GM08714 (cell line): Measurements from ENCODE around the gene FAM151A.

ENCODE experiments used
- H3K4me3 ChIP-seq: fragments of 200-500 bp; sonication (Bioruptor generic); 2 replicates; pipeline ENCODE4 v1.5.1; 2014; ENCODE audit warnings: mild to moderate bottlenecking, low read length, inconsistent platforms
- ZNF274 ChIP-seq: IDR thresholded peaks from 2 replicates; pipeline ENCODE4 v1.6.1; 2012; ENCODE audit warnings: mild to moderate bottlenecking, low read depth, low read length

FAM151A gene

DNA sequence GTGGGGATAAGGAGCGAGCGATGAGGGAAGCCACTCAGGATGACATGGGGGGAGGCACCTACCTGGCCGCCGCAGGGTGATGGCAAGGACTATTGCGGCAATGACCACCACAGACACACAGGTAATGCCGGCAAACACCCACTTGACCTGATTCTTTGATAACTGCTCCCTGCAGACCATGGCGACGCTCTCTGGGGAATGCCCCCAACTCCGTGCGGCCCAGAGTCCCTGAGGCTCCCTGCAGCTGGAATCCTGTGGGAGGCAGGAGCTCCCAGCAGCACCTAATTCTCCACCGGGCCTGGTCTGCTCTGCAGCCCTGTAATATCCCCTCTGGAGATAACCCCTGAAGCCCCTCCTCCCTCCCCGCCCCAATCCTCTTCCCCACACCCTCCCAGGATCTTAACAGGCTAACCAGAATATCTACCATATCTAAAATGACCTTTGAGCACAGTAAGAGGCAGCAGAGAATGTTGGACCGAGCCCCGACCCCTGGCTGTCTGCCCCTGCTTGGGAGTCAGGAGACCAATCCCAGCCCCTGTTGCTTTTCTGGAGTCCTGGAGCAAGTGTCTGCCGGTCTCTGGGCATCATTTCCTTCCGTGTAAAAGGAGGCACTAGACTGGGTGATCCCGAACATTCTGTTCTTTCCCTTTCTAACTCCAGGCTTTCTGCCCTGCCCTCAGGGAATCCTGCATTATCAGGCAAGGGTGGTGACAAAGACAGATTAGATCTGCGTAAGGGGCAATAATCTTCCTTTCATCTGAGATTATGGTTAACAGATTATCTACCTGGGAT lies at the start of gene FAM151A:
TSS of gene FAM151A (minus strand) at position 310 of the 792 bp plus-strand sequence. CDS start at position 180, 130 bp downstream.
- no peak within 1 kb of the TSS for H3K4me3 ChIP-seq
- TF ChIP-seq ZNF274, result no peak

DNA sequence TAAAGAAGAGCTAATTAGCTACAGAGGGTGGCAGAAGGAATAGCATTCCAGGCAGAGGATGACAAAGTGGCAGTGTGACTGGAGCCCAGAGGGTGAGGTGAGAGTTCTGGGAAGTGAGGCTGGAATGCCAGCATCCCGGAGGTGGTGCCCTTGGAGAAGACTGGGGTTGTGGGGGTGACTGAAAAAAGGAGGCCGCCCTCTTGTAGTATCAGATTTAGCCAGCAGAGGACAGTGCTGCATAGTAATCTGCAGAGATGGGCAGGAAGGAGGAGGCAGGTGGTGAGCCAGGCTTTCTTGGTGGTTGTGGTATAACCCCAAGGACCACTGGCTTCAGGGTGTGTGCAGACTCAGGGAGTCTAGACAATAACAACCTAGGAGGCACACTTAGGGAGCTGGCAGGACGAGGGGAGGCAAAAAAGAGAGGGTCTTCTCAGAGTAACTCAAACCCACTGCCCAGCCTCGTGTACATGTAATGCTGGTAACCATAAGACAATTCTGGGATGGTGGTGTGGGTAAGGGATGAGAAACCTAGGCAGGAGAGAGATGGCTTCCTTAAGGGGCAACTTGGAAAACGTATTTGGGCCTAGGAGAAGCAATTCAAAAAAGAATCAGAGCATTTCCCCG lies 48.8 kb upstream of the FAM151A start:
- no peak overlapping the region for H3K4me3 ChIP-seq
- TF ChIP-seq ZNF274, result no peak

DNA sequence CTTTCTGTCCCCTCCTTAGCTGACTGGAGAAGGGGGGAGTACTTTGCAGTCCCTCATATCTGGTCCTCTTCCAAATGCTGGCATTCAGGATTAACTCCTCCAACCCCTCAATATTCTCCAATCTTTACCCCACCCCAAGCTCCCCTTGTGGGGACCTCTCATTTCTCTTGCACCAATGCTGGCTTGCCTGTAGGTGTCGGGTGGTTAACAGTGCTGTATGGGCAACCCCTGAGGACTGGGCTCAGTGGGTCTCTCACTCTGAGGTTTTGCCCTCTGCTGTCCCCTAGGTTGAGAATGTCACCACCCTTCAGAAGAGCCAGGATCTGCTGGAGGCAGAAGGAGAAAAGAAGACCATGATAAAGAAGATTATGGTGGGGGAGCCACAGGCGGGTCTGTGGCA lies 45.2 kb upstream of the FAM151A start:
- TF ChIP-seq ZNF274, result no peak
- H3K4me3 ChIP-seq, result no peak overlapping the region

DNA sequence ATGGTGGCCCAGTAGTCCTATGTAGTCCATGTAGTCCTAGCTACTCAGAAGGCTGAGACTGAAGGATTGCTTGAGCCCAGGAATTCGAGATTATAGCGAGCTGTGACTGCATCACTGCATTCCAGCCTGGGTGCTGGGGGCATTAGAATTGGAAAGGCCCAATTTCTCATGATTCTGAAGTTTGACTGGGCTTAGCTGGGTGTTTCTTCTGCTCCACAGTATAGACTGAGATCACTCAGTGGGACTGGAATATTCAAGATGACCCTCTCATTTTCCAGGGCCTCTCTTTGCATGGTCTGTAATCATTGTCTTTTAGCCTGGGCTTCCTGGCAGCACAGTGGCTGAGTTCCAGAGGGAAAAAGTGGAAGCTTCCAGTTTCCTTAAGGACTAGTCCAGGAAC lies 44.5 kb upstream of the FAM151A start:
- TF ChIP-seq ZNF274, result no peak
- H3K4me3 ChIP-seq, result no peak overlapping the region

DNA sequence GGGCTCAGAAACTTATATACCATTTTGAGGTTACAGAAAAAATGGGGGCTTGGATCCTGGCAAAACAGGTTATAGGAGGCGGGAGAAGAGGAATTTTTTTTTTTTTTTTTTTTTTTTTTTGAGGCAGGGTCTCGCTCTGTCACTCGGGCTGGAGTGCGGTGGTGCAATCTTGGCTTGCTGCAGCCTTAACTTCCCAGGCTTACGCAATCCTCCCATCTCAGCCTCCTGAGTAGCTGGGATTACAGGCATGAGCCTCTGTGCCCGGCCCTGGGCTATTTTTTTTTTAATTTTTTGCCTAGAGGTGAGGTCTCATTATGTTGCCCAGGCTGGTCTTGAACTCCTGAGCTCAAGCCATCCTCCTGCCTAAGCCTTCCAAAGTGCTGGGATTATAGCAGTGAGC lies 43.0 kb upstream of the FAM151A start:
- no peak overlapping the region for H3K4me3 ChIP-seq
- no peak for TF ChIP-seq ZNF274

DNA sequence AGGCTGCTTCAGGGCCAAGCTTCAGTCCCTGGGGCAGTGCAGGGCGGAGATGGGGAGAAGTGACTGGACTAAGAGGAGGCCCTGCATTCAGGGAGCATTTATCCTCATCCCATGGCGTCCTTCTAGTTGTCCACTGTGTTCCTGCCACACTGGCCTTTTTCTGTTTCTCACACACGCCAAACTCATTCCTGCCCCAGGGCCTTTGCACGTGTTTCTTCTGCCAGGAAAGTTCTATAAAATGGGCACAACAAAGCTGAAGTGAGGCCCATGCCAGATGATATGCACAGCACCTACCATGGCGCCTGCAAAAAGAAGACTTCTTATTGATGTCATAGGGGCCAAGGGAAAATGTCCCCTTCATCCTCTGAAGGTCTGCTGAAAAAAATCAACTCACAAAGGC lies 42.5 kb upstream of the FAM151A start:
- no peak overlapping the region for H3K4me3 ChIP-seq
- no peak for TF ChIP-seq ZNF274

DNA sequence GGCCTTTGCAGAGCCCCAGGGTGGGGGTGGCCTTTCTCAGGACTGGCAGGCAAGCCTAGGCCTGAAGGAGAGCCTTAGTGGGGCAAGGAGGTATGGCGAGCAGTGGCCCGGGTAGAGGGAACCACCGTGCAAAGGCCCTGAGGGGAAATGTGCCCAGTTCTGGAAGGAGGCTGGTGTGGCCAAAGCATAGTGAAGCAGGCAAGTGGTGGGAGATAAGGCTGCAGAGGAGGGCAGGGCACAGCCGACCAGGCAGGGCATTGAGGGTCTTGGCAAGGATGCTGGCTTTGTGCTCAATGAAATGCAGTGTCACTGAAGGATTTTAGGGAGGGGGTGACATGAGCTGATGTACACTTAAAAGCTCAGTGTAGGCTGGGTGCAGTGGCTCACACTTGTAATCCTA lies 41.0 kb upstream of the FAM151A start:
- no peak for TF ChIP-seq ZNF274
- no peak overlapping the region for H3K4me3 ChIP-seq

DNA sequence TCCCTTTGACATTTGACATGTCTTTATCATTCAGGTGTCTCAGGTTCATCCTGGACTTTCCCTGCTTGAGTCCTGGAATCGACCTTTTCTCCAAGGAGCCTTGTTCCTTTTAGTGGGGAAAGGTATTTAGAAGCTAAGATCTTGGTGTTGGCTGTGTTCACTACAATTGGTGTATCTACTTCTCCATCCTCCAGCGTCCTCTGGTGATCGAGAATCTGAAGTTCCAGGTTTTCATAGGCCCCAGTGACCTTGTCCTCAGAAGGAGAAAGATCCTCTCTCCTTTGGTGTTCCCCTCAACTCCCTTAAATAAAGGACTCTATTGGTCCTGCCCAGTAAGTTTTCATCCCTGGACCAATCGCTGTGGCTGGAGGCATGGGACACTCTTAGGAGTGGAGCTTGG lies 40.4 kb upstream of the FAM151A start:
- H3K4me3 ChIP-seq, result no peak overlapping the region
- TF ChIP-seq ZNF274, result no peak

DNA sequence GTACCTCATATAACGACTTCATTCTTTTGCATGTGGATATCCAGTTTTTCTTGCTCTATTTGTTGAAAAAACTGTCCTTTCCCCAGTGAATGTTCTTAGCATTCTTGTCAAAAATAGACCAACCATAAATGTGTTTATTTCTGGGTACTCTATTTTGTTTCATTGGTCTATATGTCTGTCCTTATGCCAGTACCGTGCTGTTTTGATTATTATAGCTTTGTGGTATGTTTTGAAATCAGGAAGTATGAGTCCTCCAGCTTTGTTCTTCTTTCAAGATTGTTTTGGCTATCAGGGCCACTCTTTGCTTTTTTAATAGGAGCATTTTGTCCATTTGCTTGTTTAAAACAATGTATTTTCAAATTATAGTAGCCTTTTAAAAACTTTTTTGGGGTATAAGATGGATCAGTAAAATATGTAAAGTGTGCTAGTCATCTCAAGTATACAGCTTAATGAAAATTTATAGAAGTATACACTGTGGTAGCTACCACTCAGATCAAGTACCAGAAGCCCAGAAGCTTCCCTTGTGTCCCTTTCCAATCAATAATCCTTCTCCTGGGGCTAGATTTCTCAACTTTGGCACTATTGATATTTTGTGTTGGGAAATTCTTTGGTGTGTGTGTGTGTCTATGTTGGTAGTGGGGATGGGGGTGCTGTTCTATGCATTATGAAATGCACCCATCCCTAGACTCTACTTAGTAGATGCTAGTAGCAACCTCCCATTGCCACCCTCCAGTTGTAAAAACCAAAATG lies 35.0 kb upstream of the FAM151A start:
- H3K4me3 ChIP-seq, result no peak overlapping the region
- no peak for TF ChIP-seq ZNF274

DNA sequence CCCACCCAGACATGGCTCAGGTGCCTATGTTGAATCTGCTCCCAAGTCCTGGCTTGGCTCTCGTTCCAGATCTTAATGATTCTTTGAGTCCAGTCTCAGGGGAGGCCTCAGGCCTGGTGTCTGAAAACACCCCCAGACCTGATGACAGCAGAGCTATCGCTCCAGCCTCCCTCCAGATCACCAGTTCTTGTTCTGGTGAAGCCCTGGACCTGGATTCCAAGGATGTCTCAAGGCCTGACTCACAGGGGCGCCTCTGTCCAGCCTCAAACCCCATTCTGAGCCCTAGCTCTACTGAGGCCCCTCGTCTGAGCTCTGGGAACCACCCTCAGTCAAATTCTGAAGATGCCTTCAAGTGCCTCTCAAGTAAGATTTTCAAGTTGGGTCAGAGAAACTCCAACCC lies 29.7 kb upstream of the FAM151A start:
- no peak overlapping the region for H3K4me3 ChIP-seq
- no peak for TF ChIP-seq ZNF274

DNA sequence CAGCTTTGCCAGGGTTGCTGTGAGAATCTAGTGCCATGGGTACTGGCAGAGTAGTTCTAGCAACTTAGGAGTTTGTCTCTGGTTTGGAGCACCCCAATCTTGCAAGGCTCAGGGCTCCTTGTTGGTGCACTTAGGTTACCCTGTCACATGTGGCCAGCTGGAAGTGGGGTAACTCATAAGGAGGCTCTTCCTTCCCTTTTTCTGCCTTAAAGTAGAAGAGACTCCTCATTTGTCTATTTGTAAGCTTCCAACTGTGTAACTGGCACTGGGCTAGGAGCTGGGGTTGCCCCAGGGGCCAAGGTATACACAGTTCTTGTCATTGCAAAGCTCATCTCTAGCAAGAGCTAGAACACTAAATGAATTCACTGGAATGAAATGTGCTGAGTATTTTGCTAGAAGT lies 28.8 kb upstream of the FAM151A start:
- TF ChIP-seq ZNF274, result no peak
- H3K4me3 ChIP-seq, result no peak overlapping the region

DNA sequence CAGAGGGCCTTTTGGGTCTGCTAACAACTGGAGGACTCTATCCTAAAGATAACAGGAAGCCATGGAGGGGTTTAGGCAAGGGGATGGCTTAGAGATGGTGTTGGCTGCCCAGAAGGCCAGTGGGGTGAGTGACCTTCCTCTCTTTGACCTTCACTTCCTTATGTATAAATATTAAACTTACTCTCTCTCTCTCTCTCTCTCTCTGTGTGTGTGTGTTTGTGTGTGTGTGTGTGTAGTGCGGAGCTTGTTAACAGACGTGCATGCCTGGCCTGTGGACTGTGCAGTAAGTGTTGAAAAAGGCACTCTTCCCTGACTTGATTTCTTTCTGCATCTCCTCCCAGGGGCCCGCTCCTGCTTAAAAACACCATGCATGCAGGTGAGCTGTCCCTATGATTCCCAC lies 28.3 kb upstream of the FAM151A start:
- no peak overlapping the region for H3K4me3 ChIP-seq
- TF ChIP-seq ZNF274, result no peak

DNA sequence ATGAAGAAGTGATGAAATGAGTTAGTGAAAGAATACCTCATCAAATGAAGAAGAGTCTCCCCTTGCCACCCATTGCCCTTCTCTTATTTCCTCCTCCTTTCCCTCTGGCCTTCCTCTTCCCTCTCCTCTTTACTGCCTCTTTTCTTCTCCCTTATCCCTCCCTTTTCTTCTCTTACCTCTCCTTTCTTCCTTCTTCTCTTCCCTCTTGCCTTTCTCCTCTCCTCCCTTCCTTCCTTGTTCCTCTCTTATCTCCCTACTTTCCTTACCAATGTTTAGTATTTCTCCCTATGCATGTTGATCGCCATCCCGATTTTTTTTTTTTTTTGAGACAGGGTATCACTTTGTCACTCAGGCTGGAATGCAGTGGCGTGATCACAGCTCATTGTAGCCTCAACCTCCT lies 27.1 kb upstream of the FAM151A start:
- no peak overlapping the region for H3K4me3 ChIP-seq
- TF ChIP-seq ZNF274, result no peak

DNA sequence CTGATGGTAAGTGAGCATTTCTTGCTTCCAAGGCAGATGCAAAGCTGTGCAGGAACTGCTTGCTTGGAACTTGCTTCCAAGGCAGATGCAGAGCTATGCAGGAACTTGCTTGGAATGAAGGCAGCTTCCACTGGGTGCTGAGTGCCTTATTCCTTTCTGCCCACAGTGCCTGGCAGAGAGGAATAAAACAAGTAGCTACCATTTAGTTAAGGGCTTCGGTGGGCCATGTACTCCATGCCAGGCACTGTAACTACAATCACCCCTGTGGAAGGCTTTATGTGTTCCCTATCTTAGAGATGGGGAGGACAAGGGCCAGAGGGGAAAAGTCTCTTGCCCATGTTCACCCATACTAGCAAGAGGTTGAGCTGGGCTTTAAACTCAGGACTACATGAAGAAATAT lies 26.6 kb upstream of the FAM151A start:
- H3K4me3 ChIP-seq, result no peak overlapping the region
- TF ChIP-seq ZNF274, result no peak
